Islet of Langerhans (tissue), 1 donor: Measurements from ENCODE around the gene NAT8L.

Experiments used
- FAIRE-seq: peaks from one replicate; lab custom pipeline; 2011; peaks lifted over from hg19 to GRCh38; lab: Jason Lieb, UNC

Gene NAT8L

GRCh38 chr4:2064276-2064991 is 5.3 kb downstream of the NAT8L start:
- no peak for FAIRE-seq

GRCh38 chr4:2065106-2065930 is 6.2 kb downstream of the NAT8L start:
- no peak for FAIRE-seq

GRCh38 chr4:2066011-2066551 is 7.0 kb downstream of the NAT8L start:
- FAIRE-seq, result no peak

GRCh38 chr4:2066571-2067445 is 7.7 kb downstream of the NAT8L start:
- no peak for FAIRE-seq

GRCh38 chr4:2067446-2068197 is 8.5 kb downstream of the NAT8L start:
- FAIRE-seq, result no peak

- FAIRE-seq, result no peak
Observed at GRCh38 chr4:2068198-2068470, 9.0 kb downstream of the NAT8L start.

- FAIRE-seq, result no peak
Observed at GRCh38 chr4:2068566-2068965, 9.4 kb downstream of the NAT8L start.

- no peak for FAIRE-seq
Observed at GRCh38 chr4:2069161-2069971, 10.2 kb downstream of the NAT8L start.

- FAIRE-seq, result no peak
Observed at GRCh38 chr4:2069986-2070385, 10.9 kb downstream of the NAT8L start.

- no peak for FAIRE-seq
Observed at GRCh38 chr4:2070421-2071251, 11.5 kb downstream of the NAT8L start.

- FAIRE-seq, result no peak
Observed at GRCh38 chr4:2071252-2071911, 12.3 kb downstream of the NAT8L start.

- FAIRE-seq, result no peak
Observed at GRCh38 chr4:2071912-2072867, 13.1 kb downstream of the NAT8L start.

- FAIRE-seq, result no peak
Observed at GRCh38 chr4:2072971-2073807, 14.1 kb downstream of the NAT8L start.

GRCh38 chr4:2073808-2074481 is 14.8 kb downstream of the NAT8L start:
- FAIRE-seq, result no peak

- FAIRE-seq, result no peak
Observed at GRCh38 chr4:2074588-2074987, 15.5 kb downstream of the NAT8L start.

GRCh38 chr4:2075171-2075986 is 16.3 kb downstream of the NAT8L start:
- FAIRE-seq, result no peak
